Measurements from ENCODE around the gene DOP1A. TPM values are rescaled to one million over a fixed set of nuclear protein-coding genes. Genes with fewer than 3 reads are reported as not detected.

Gene DOP1A
- total RNA-seq, 2 donors from 2014 or later: 26.1 to 27.4 TPM

GRCh38 chr6:83124553-83124952 is 57.1 kb downstream of the DOP1A start:
- no peak overlapping the region for H3K27ac ChIP-seq
- H3K4me1 ChIP-seq: no peaks in the 10 kb centered on the region
- H3K36me3 ChIP-seq: peaks cover 39% of the 10 kb centered on the region
- no peaks in the 10 kb centered on the region for H3K27me3 ChIP-seq
- DNase-seq (ENCODE audit: low spot score): no peak
- H3K4me3 ChIP-seq: no peak overlapping the region
- TF ChIP-seq CTCF (IDR thresholded peaks at IDR 0.05): no peak
- no peaks in the 10 kb centered on the region for H3K9me3 ChIP-seq

- DNase-seq (ENCODE audit: low spot score): no peak
- no peaks in the 10 kb centered on the region for H3K27me3 ChIP-seq
- TF ChIP-seq CTCF (IDR thresholded peaks at IDR 0.05): no peak
- no peaks in the 10 kb centered on the region for H3K4me1 ChIP-seq
- H3K9me3 ChIP-seq: no peaks in the 10 kb centered on the region
- no peak overlapping the region for H3K27ac ChIP-seq
- peaks cover 44% of the 10 kb centered on the region for H3K36me3 ChIP-seq
- no peak overlapping the region for H3K4me3 ChIP-seq
Observed at GRCh38 chr6:83125425-83125824, 58.0 kb downstream of the DOP1A start.

- Histone ChIP-seq H3K27ac (no peak overlapping the region), H3K27me3 (no peaks in the 10 kb centered on the region), H3K9me3 (no peaks in the 10 kb centered on the region), H3K4me1 (no peaks in the 10 kb centered on the region), H3K36me3 (peaks cover 51% of the 10 kb centered on the region), H3K4me3 (no peak overlapping the region)
- TF ChIP-seq CTCF (IDR thresholded peaks at IDR 0.05): no peak
- DNase-seq (ENCODE audit: low spot score): no peak
Observed at GRCh38 chr6:83126223-83126622, 58.8 kb downstream of the DOP1A start.

GRCh38 chr6:83126807-83127206 is 59.3 kb downstream of the DOP1A start:
- TF ChIP-seq CTCF (IDR thresholded peaks at IDR 0.05): no peak
- Histone ChIP-seq H3K9me3 (no peaks in the 10 kb centered on the region), H3K4me3 (no peak overlapping the region), H3K27me3 (no peaks in the 10 kb centered on the region), H3K4me1 (no peaks in the 10 kb centered on the region), H3K27ac (no peak overlapping the region), H3K36me3 (peaks cover 55% of the 10 kb centered on the region)
- DNase-seq (ENCODE audit: low spot score): no peak

- no peak for DNase-seq (ENCODE audit: low spot score)
- Histone ChIP-seq H3K27me3 (no peaks in the 10 kb centered on the region), H3K4me3 (no peak overlapping the region), H3K4me1 (no peaks in the 10 kb centered on the region), H3K36me3 (peaks cover 58% of the 10 kb centered on the region), H3K9me3 (no peaks in the 10 kb centered on the region), H3K27ac (no peak overlapping the region)
- TF ChIP-seq CTCF (IDR thresholded peaks at IDR 0.05): no peak
Observed at GRCh38 chr6:83127258-83127657, 59.8 kb downstream of the DOP1A start.

GRCh38 chr6:83127976-83128375 is 60.5 kb downstream of the DOP1A start:
- H3K27ac ChIP-seq: no peak overlapping the region
- no peaks in the 10 kb centered on the region for H3K9me3 ChIP-seq
- no peaks in the 10 kb centered on the region for H3K4me1 ChIP-seq
- TF ChIP-seq CTCF (IDR thresholded peaks at IDR 0.05): no peak
- peaks cover 58% of the 10 kb centered on the region for H3K36me3 ChIP-seq
- no peak for DNase-seq (ENCODE audit: low spot score)
- no peak overlapping the region for H3K4me3 ChIP-seq
- H3K27me3 ChIP-seq: no peaks in the 10 kb centered on the region
